HEK293 (cell line): Measurements from ENCODE around the gene LAD1.

Experiments
- CTCF ChIA-PET: fragments of 350-600 bp; formaldehyde crosslinking; extraction: SDS; loops from one replicate; lab custom pipeline; 2021; ENCODE audit warnings: antibody characterized with exemption; lab: Yijun Ruan, JAX
- POLR2A ChIA-PET: fragments of 300-600 bp; formaldehyde crosslinking; extraction: SDS; loops from one replicate; lab custom pipeline; 2020; ENCODE audit warnings: antibody characterized with exemption, inconsistent platforms; lab: Yijun Ruan, JAX
- H3K27ac ChIP-seq: fragments of 200-500 bp; sonication (Bioruptor generic); 2 replicates; pipeline ENCODE4 v1.5.1; 2014; ENCODE audit warnings: low read depth, low read length, control low read depth, inconsistent platforms; ENCODE audit errors: extremely low read depth
- H3K36me3 ChIP-seq, 2 experiments: fragments of 200-500 bp in 1 of 2; sonication (Bioruptor generic) in 1 of 2; 1 replicate in 1 of 2; 2 replicates in 1 of 2; pipeline ENCODE4 v1.5.1; 2014 to 2017; ENCODE audit warnings: inconsistent platforms in 2 of 2, low read length in 2 of 2; ENCODE audit not compliant: control insufficient read depth in 2 of 2, insufficient read depth in 1 of 2
- H3K4me1 ChIP-seq: fragments of 200-500 bp; sonication (Bioruptor generic); 2 replicates; pipeline ENCODE4 v1.5.1; 2014; ENCODE audit warnings: mild to moderate bottlenecking, low read length, inconsistent platforms; ENCODE audit not compliant: control insufficient read depth, insufficient read depth
- H3K4me3 ChIP-seq: 2 replicates; pipeline ENCODE4 v1.5.1; 2011; ENCODE audit warnings: low read depth, mild to moderate bottlenecking, control low read depth, low read length, moderate library complexity
- H3K9me3 ChIP-seq: fragments of 200-500 bp; sonication (Bioruptor generic); 2 replicates; pipeline ENCODE4 v1.5.1; 2014; ENCODE audit warnings: low read depth, low read length, inconsistent platforms; ENCODE audit not compliant: control insufficient read depth, insufficient read depth
- GFI1B ChIP-seq: fragments of 450-650 bp; formaldehyde crosslinking; IDR thresholded peaks from 2 replicates; pipeline ENCODE4 v1.5.1; 2016; ENCODE audit warnings: missing biosample characterization, missing genetic modification characterization
- GLIS1 ChIP-seq: fragments of 450-650 bp; formaldehyde crosslinking; IDR thresholded peaks from 2 replicates; pipeline ENCODE4 v1.5.1; 2016; ENCODE audit warnings: missing biosample characterization, missing genetic modification characterization
- KLF16 ChIP-seq: fragments of 450-650 bp; formaldehyde crosslinking; IDR thresholded peaks from 2 replicates; pipeline ENCODE4 v1.5.1; 2017; ENCODE audit warnings: missing biosample characterization, missing genetic modification characterization
- RBAK ChIP-seq: fragments of 450-650 bp; formaldehyde crosslinking; IDR thresholded peaks from 2 replicates; pipeline ENCODE4 v1.5.1; 2016; ENCODE audit warnings: missing biosample characterization, missing genetic modification characterization
- SP3 ChIP-seq: fragments of 450-650 bp; formaldehyde crosslinking; IDR thresholded peaks from 2 replicates; pipeline ENCODE4 v1.5.1; 2016; ENCODE audit warnings: missing biosample characterization, missing genetic modification characterization
- ZFP69B ChIP-seq: fragments of 450-650 bp; formaldehyde crosslinking; IDR thresholded peaks from 2 replicates; pipeline ENCODE4 v1.5.1; 2016; ENCODE audit warnings: missing biosample characterization, missing genetic modification characterization
- ZNF132 ChIP-seq: fragments of 450-650 bp; formaldehyde crosslinking; IDR thresholded peaks from 2 replicates; pipeline ENCODE4 v1.5.1; 2017; ENCODE audit warnings: missing biosample characterization, missing genetic modification characterization, borderline replicate concordance
- ZNF140 ChIP-seq: fragments of 450-650 bp; formaldehyde crosslinking; IDR thresholded peaks from 2 replicates; pipeline ENCODE4 v1.5.1; 2016; ENCODE audit warnings: missing biosample characterization, missing genetic modification characterization
- ZNF184 ChIP-seq: fragments of 450-650 bp; IDR thresholded peaks from 2 replicates; pipeline ENCODE4 v1.5.1; 2018; ENCODE audit warnings: missing biosample characterization, mild to moderate bottlenecking, missing genetic modification characterization
- ZNF214 ChIP-seq: fragments of 450-650 bp; formaldehyde crosslinking; IDR thresholded peaks from 2 replicates; pipeline ENCODE4 v1.5.1; 2017; ENCODE audit warnings: missing biosample characterization, mild to moderate bottlenecking, missing genetic modification characterization, borderline replicate concordance
- ZNF292 ChIP-seq: fragments of 450-650 bp; formaldehyde crosslinking; IDR thresholded peaks from 2 replicates; pipeline ENCODE4 v1.5.1; 2016; ENCODE audit warnings: low read depth, missing biosample characterization, missing genetic modification characterization, borderline replicate concordance
- ZNF416 ChIP-seq: fragments of 450-650 bp; formaldehyde crosslinking; IDR thresholded peaks from 2 replicates; pipeline ENCODE4 v1.5.1; 2016; ENCODE audit warnings: missing biosample characterization, missing genetic modification characterization
- ZNF473 ChIP-seq: fragments of 450-650 bp; formaldehyde crosslinking; IDR thresholded peaks from 2 replicates; pipeline ENCODE4 v1.5.1; 2017; ENCODE audit warnings: missing biosample characterization, missing genetic modification characterization
- ZNF48 ChIP-seq: fragments of 450-650 bp; formaldehyde crosslinking; IDR thresholded peaks from 2 replicates; pipeline ENCODE4 v1.5.1; 2016; ENCODE audit warnings: missing biosample characterization, missing genetic modification characterization
- ZNF544 ChIP-seq: fragments of 450-650 bp; formaldehyde crosslinking; IDR thresholded peaks from 2 replicates; pipeline ENCODE4 v1.5.0; 2017; ENCODE audit warnings: missing biosample characterization, missing genetic modification characterization
- ZNF623 ChIP-seq: fragments of 450-650 bp; formaldehyde crosslinking; IDR thresholded peaks from 2 replicates; pipeline ENCODE4 v1.5.1; 2016; ENCODE audit warnings: missing biosample characterization, missing genetic modification characterization
- ZNF830 ChIP-seq: fragments of 450-650 bp; IDR thresholded peaks from 2 replicates; pipeline ENCODE4 v1.5.0; 2018; ENCODE audit warnings: missing biosample characterization, missing genetic modification characterization, low read depth, mild to moderate bottlenecking, moderate library complexity
- TF ChIP-seq, protein P1 (sequence below): fragments of 450-650 bp; formaldehyde crosslinking; IDR thresholded peaks from 2 replicates; pipeline ENCODE4 v1.5.1; 2016; ENCODE audit warnings: missing biosample characterization, missing genetic modification characterization
- TF ChIP-seq, protein P2 (sequence below): fragments of 450-650 bp; formaldehyde crosslinking; IDR thresholded peaks from 2 replicates; pipeline ENCODE4 v1.5.1; 2016; ENCODE audit warnings: missing biosample characterization, missing genetic modification characterization
- TF ChIP-seq, protein P3 (sequence below): fragments of 450-650 bp; formaldehyde crosslinking; IDR thresholded peaks from 2 replicates; pipeline ENCODE4 v1.5.1; 2016; ENCODE audit warnings: missing biosample characterization, missing genetic modification characterization
- TF ChIP-seq, protein P4 (sequence below): fragments of 450-650 bp; formaldehyde crosslinking; IDR thresholded peaks from 2 replicates; pipeline ENCODE4 v1.5.1; 2016; ENCODE audit warnings: missing biosample characterization, missing genetic modification characterization
- TF ChIP-seq, protein P5 (sequence below): fragments of 450-650 bp; formaldehyde crosslinking; IDR thresholded peaks from 2 replicates; pipeline ENCODE4 v1.5.1; 2016; ENCODE audit warnings: missing biosample characterization, missing genetic modification characterization

The LAD1 gene

DNA sequence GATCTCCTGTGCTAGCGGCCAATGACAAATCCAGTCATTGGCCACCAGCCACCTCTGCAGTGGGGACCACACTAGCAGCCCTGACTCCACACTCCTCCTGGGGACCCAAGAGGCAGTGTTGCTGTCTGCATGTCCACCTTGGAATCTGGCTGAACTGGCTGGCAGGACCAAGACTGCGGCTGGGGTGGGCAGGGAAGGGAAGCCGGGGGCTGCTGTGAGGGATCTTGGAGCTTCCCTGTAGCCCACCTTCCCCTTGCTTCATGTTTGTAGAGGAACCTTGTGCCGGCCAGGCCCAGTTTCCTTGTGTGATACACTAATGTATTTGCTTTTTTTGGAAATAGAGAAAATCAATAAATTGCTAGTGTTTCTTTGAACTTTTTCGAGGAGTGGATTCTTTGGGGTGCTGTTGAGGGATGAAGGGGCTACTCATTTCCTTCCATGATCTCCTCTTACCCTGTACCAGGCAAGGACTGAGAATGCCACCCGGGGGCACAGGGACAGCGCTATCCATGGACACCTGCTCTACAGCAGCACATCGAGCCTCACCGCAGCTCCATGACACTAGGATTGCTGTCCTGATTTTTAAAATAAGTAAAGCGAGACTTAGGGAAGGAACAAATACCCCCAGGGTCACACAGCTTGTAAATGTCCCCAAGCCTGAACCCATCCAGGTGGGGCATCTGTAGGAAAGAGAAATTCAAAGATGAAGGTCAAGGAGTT, 66.3 kb downstream of the LAD1 start (continued):
- TF ChIP-seq, protein P1, sequence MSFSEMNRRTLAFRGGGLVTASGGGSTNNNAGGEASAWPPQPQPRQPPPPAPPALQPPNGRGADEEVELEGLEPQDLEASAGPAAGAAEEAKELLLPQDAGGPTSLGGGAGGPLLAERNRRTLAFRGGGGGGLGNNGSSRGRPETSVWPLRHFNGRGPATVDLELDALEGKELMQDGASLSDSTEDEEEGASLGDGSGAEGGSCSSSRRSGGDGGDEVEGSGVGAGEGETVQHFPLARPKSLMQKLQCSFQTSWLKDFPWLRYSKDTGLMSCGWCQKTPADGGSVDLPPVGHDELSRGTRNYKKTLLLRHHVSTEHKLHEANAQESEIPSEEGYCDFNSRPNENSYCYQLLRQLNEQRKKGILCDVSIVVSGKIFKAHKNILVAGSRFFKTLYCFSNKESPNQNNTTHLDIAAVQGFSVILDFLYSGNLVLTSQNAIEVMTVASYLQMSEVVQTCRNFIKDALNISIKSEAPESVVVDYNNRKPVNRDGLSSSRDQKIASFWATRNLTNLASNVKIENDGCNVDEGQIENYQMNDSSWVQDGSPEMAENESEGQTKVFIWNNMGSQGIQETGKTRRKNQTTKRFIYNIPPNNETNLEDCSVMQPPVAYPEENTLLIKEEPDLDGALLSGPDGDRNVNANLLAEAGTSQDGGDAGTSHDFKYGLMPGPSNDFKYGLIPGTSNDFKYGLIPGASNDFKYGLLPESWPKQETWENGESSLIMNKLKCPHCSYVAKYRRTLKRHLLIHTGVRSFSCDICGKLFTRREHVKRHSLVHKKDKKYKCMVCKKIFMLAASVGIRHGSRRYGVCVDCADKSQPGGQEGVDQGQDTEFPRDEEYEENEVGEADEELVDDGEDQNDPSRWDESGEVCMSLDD (tag by site-specific recombination): no peak

DNA sequence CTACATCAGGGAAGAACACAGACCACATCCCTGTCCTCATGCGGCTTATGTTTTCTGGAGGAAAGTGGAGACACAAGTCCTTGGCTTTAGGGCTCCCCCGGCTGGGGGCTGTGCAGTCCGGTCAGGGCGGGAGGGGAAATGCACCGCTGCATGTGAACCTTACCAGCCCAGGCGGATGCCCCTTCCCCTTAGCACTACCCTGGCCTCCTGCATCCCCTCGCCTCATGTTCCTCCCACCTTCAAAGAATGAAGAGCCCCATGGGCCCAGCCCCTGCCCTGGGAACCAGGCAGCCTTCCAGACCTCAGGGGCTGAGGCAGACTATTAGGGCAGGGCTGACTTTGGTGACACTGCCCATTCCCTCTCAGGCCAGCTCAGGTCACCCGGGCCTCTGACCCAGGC, 67.1 kb downstream of the LAD1 start:
- Histone ChIP-seq H3K36me3 (no peaks in the 10 kb centered on the region), H3K4me3 (no peak overlapping the region), H3K27ac (no peak overlapping the region), H3K9me3 (no peaks in the 10 kb centered on the region), H3K4me1 (no peaks in the 10 kb centered on the region)
- ChIA-PET POLR2A (no interaction called here), CTCF (interaction anchor here (2.8 kb wide), 1 partner anchor 14 kb away, joined by 10 read pairs; no protein-coding TSS in a partner anchor)
- TF ChIP-seq ZFP69B: no peak
- TF ChIP-seq ZNF416: no peak
- no peak for TF ChIP-seq GLIS1
- no peak for TF ChIP-seq ZNF830
- TF ChIP-seq KLF16 (tag by site-specific recombination): no peak
- TF ChIP-seq, protein P2, sequence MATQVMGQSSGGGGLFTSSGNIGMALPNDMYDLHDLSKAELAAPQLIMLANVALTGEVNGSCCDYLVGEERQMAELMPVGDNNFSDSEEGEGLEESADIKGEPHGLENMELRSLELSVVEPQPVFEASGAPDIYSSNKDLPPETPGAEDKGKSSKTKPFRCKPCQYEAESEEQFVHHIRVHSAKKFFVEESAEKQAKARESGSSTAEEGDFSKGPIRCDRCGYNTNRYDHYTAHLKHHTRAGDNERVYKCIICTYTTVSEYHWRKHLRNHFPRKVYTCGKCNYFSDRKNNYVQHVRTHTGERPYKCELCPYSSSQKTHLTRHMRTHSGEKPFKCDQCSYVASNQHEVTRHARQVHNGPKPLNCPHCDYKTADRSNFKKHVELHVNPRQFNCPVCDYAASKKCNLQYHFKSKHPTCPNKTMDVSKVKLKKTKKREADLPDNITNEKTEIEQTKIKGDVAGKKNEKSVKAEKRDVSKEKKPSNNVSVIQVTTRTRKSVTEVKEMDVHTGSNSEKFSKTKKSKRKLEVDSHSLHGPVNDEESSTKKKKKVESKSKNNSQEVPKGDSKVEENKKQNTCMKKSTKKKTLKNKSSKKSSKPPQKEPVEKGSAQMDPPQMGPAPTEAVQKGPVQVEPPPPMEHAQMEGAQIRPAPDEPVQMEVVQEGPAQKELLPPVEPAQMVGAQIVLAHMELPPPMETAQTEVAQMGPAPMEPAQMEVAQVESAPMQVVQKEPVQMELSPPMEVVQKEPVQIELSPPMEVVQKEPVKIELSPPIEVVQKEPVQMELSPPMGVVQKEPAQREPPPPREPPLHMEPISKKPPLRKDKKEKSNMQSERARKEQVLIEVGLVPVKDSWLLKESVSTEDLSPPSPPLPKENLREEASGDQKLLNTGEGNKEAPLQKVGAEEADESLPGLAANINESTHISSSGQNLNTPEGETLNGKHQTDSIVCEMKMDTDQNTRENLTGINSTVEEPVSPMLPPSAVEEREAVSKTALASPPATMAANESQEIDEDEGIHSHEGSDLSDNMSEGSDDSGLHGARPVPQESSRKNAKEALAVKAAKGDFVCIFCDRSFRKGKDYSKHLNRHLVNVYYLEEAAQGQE: no peak
- TF ChIP-seq, protein P3, sequence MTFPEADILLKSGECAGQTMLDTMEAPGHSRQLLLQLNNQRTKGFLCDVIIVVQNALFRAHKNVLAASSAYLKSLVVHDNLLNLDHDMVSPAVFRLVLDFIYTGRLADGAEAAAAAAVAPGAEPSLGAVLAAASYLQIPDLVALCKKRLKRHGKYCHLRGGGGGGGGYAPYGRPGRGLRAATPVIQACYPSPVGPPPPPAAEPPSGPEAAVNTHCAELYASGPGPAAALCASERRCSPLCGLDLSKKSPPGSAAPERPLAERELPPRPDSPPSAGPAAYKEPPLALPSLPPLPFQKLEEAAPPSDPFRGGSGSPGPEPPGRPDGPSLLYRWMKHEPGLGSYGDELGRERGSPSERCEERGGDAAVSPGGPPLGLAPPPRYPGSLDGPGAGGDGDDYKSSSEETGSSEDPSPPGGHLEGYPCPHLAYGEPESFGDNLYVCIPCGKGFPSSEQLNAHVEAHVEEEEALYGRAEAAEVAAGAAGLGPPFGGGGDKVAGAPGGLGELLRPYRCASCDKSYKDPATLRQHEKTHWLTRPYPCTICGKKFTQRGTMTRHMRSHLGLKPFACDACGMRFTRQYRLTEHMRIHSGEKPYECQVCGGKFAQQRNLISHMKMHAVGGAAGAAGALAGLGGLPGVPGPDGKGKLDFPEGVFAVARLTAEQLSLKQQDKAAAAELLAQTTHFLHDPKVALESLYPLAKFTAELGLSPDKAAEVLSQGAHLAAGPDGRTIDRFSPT: no peak
- no peak for TF ChIP-seq ZNF184 (tag by site-specific recombination)
- TF ChIP-seq SP3: no peak

DNA sequence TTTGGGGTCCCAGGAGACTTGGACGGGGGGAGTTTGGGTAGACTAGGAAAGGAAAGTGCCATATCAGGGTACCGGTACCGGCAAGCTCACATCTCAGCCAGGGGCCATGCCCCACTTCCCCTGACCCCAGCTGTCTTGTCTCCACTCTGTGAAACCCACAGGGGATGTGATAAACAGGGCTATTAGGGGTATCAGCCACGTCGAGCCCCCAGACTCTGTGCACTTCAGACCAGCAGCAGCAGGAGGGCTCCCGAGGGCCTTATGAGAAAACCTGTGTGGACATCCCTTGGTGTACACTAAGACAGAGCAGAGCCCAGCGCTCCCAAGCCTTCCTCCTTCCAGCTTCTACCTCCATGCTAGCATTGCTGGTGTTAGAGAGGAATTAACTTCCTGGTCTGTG, 68.0 kb downstream of the LAD1 start:
- ChIA-PET POLR2A (no interaction called here), CTCF (interaction anchor here (1.1 kb wide), 1 partner anchor 43 kb away, joined by 3 read pairs; no protein-coding TSS in a partner anchor)
- Histone ChIP-seq H3K27ac (no peak overlapping the region), H3K4me1 (no peaks in the 10 kb centered on the region), H3K36me3 (no peaks in the 10 kb centered on the region), H3K4me3 (no peak overlapping the region), H3K9me3 (no peaks in the 10 kb centered on the region)
- TF ChIP-seq GFI1B (no peak), ZNF48 (no peak), ZNF214 (no peak), ZNF623 (tag by site-specific recombination) (no peak), ZNF544 (tag by site-specific recombination) (no peak), ZNF292 (tag by site-specific recombination) (no peak), RBAK (no peak), ZNF473 (tag by site-specific recombination) (no peak), ZNF132 (tag by site-specific recombination) (no peak), ZNF140 (tag by site-specific recombination) (no peak)
- TF ChIP-seq, protein P4, sequence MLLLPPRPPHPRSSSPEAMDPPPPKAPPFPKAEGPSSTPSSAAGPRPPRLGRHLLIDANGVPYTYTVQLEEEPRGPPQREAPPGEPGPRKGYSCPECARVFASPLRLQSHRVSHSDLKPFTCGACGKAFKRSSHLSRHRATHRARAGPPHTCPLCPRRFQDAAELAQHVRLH (tag by site-specific recombination): no peak
- TF ChIP-seq, protein P5, sequence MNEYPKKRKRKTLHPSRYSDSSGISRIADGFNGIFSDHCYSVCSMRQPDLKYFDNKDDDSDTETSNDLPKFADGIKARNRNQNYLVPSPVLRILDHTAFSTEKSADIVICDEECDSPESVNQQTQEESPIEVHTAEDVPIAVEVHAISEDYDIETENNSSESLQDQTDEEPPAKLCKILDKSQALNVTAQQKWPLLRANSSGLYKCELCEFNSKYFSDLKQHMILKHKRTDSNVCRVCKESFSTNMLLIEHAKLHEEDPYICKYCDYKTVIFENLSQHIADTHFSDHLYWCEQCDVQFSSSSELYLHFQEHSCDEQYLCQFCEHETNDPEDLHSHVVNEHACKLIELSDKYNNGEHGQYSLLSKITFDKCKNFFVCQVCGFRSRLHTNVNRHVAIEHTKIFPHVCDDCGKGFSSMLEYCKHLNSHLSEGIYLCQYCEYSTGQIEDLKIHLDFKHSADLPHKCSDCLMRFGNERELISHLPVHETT: no peak
